ENCODE data around the gene NADK. TPM values are rescaled to one million over a fixed set of nuclear protein-coding genes. Genes with fewer than 3 reads are reported as not detected.

Gene NADK
- total and polyA plus RNA-seq, 10 of the 15 experiments (the other 5 are each of a cell fraction or from before 2014, with no cell fraction given) = 1.1 to 93.2 (median 46.9) TPM

GRCh38 chr1:1770102-1770501 is 8.2 kb downstream of the NADK start:
- Histone ChIP-seq H3K79me2 (ENCODE audit: control insufficient read depth, insufficient read depth, low read length) (peaks cover 52% of the 10 kb centered on the region), H3K9me3 (replicated peaks; ENCODE audit: control insufficient read depth, insufficient read depth, low read length) (peaks cover 7% of the 10 kb centered on the region; the same call in 2 of the 3 replicates), H3K36me3 (ENCODE audit: control insufficient read depth in 2 of 2, insufficient read depth in 2 of 2, low read length in 1 of 2) (peaks cover 0 to 5% of the 10 kb centered on the region in 2 experiments; a peak in 1 of 4 replicates), H3K27me3 (replicated peaks in 1 of 2; ENCODE audit: control insufficient read depth in 2 of 2, insufficient read depth in 2 of 2, low read length in 1 of 2) (no peaks in the 10 kb centered on the region), H3K9ac (ENCODE audit: control insufficient read depth, insufficient read depth, low read length) (no peak overlapping the region), H3K4me1 (ENCODE audit: control insufficient read depth, insufficient read depth, low read length) (peaks cover 4% of the 10 kb centered on the region), H3K4me2 (ENCODE audit: control insufficient read depth, insufficient read depth) (no peak overlapping the region), H3K4me3 (no peak overlapping the region), H2AFZ (ENCODE audit: control insufficient read depth, low read depth, low read length) (no peak overlapping the region), H3K27ac (ENCODE audit: control insufficient read depth, insufficient read depth) (no peak overlapping the region), H4K20me1 (ENCODE audit: control insufficient read depth, insufficient read depth) (no peaks in the 10 kb centered on the region)
- ChIA-PET SMC1A (ENCODE audit: uncharacterized antibody, unreplicated experiment) (no interaction called here), POLR2A (no interaction called here), CTCF (no interaction called here), RAD21 (ENCODE audit: unreplicated experiment) (no interaction called here)
- DNase-seq (ENCODE audit: low read depth, low spot score) (no peak), FAIRE-seq (no peak), ATAC-seq (no peak)
- intact Hi-C loops (cut with micrococcal nuclease; ENCODE audit: unreplicated experiment) = no loop called here
- 100% methylated on average over 3 of the region's 3 CpGs for WGBS (ENCODE audit: insufficient coverage, insufficient replicate concordance, low lambda C conversion rate, missing lambda C conversion rate)
- in situ Hi-C loops (cut with MboI) = no loop called here
- TF ChIP-seq YBX1 (IDR thresholded peaks at IDR 0.05) = no peak
- BruUV-seq (replicated peaks) = no TSS peak

GRCh38 chr1:1768249-1768992 is 9.8 kb downstream of the NADK start:
- peaks cover 7% of the 10 kb centered on the region; the same call in 2 of the 3 replicates for H3K9me3 ChIP-seq (replicated peaks; ENCODE audit: control insufficient read depth, insufficient read depth, low read length)
- no peak overlapping the region for H3K9ac ChIP-seq (ENCODE audit: control insufficient read depth, insufficient read depth, low read length)
- no peaks in the 10 kb centered on the region for H3K27me3 ChIP-seq (replicated peaks in 1 of 2; ENCODE audit: control insufficient read depth in 2 of 2, insufficient read depth in 2 of 2, low read length in 1 of 2)
- peaks cover 10 to 11% of the 10 kb centered on the region in 2 experiments; a peak in 3 of 4 replicates for H3K36me3 ChIP-seq (ENCODE audit: control insufficient read depth in 2 of 2, insufficient read depth in 2 of 2, low read length in 1 of 2)
- H2AFZ ChIP-seq (ENCODE audit: control insufficient read depth, low read depth, low read length) = no peak overlapping the region
- SMC1A ChIA-PET (ENCODE audit: uncharacterized antibody, unreplicated experiment) = interaction anchor here (0.7 kb wide), 2 partner anchors 9 to 16 kb away, joined by 3 read pairs; no protein-coding TSS in a partner anchor
- no TSS peak for BruUV-seq (replicated peaks)
- no peaks in the 10 kb centered on the region for H3K4me1 ChIP-seq (ENCODE audit: control insufficient read depth, insufficient read depth, low read length)
- in situ Hi-C loops (cut with MboI) = no loop called here
- no peak for ATAC-seq
- CTCF ChIA-PET = interaction anchor here (0.8 kb wide), 1 partner anchor 68 kb away, joined by 3 read pairs; no protein-coding TSS in a partner anchor
- H3K4me3 ChIP-seq = no peak overlapping the region
- RAD21 ChIA-PET (ENCODE audit: unreplicated experiment) = no interaction called here
- FAIRE-seq = no peak
- no peak overlapping the region for H3K27ac ChIP-seq (ENCODE audit: control insufficient read depth, insufficient read depth)
- WGBS (ENCODE audit: insufficient coverage, insufficient replicate concordance, low lambda C conversion rate, missing lambda C conversion rate) = 97% methylated on average over 7 of the region's 7 CpGs
- H3K79me2 ChIP-seq (ENCODE audit: control insufficient read depth, insufficient read depth, low read length) = peaks cover 38% of the 10 kb centered on the region
- no peak for DNase-seq (ENCODE audit: low read depth, low spot score)
- intact Hi-C loops (cut with micrococcal nuclease; ENCODE audit: unreplicated experiment) = no loop called here
- TF ChIP-seq YBX1 (IDR thresholded peaks at IDR 0.05) = no peak
- no peak for TF ChIP-seq E2F4 (IDR thresholded peaks at IDR 0.05; ENCODE audit: low read depth, low read length)
- POLR2A ChIA-PET = interaction anchor here (0.5 to 1.2 kb wide), 3 partner anchors 9 to 163 kb away, joined by 3 to 5 read pairs (median 3); no protein-coding TSS in a partner anchor
- H3K4me2 ChIP-seq (ENCODE audit: control insufficient read depth, insufficient read depth) = no peak overlapping the region
- H4K20me1 ChIP-seq (ENCODE audit: control insufficient read depth, insufficient read depth) = no peaks in the 10 kb centered on the region
